GM19324 (cell line): ENCODE results near the gene DLGAP1.

Source experiments
- ATAC-seq: cut with Tn5 transposase; IDR thresholded peaks from one replicate; pipeline ENCODE4 v1.9.1; 2021; ENCODE audit warnings: mild to moderate bottlenecking, moderate library complexity; ENCODE audit not compliant: unreplicated experiment, low FRiP score

DLGAP1 gene

DNA sequence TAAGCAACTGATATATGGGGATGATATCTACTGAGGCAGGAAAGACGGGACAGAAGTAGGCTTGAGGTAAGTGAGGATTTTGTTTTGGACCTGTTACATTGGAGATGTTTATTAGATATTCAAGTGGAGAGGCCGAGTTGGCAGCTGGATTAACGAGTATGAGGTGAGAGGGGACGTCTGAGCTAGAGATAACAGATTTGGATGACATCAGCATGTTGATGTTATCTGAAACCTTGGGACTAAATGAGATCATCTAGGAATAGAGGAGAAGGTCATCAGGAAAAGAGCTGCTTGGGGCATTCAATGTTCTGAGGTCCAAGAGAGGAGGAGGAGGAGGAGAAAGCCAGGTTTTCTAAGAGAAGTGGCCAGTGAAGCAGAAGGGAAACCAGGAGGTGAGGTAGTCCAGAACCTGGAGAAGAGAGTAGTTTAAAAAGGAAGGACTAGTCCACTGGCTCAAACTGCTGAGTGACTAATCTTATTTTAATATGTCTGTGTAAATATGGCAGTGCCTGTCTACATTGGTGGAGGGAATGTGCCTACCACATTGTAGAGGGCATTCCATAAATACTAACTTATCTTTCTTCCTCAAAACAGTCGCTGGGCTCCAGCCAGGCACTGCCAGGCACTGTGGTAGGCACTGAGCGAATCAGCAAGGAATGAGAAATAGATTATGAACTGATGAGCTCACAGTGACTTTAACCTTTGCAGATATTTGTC, 488.3 kb downstream of the DLGAP1 start:
- no peak for ATAC-seq

DNA sequence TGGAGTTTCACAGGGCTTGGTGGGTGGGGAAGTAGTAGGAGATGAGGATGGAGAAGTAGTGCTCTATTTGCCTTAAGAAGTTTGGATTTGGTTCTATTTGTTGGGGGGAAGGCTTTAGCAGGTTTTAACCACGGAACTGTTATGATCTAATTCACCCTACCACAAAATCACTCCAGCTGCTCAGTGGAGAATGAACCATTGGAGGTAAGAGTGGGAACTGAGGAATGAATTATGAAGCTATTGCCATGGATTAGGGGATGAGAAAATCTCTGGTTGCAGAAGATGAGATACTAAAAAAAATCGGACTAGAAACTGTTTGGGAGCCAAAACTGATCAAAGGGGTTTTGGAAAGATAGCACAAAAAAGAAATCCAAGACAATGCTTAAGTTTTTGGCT, 488.9 kb downstream of the DLGAP1 start:
- no peak for ATAC-seq

DNA sequence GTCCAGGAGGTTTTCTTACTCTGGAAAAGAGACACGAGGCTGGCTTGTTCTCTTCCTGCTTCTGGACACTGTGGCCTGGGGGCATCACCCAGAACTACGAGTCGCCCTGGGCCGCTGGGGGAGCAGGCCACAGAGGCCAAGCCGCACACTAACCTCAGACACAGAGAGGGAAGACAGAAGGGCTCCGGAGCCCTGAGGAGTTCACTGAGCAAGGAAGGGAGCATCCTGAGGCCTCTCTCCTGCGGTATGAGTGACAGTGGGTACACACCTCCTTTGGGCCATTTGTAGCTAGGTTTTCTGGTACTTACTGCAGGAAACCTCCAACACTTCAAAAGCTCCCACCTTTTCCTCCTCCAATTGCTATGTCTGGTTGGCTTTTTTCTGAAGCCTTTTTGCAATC, 494.1 kb downstream of the DLGAP1 start:
- no peak for ATAC-seq

DNA sequence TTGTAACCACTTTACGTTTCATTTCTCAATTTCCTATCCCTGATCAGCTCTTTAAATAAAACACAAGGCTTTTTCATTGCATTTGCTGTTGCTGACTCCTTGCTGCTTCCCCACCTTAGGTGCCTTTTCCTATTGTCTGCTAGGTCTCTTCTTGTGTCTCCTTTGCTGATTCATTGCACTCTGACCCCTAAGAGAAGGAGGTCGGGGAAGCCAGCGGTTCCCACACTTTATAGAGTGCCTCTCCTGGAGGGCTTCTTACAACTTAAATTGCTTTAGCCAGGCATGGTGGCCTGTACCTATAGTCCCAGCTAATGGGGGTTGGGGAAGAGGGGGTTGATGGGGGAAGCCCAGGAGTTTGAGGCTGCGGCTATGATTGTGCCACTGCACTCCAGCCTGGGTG, 495.0 kb downstream of the DLGAP1 start:
- ATAC-seq: no peak

DNA sequence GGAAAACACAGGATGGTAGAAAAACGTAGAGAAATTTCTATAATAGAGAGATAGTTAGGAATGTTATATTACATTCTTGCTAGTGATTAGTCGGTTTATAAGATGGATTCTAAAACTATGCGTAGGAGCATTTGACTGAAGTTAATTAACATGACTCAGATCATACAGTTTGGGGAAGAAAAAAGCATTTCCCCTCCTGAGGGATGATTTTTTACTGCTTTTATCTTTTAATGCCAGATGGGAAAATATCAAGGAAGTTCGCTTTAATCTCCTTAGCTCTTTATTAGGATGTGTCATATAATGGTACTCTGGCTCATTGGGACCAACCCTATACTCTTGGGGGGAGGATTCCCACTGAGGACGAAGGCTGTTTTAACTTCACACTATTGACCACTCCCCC, 503.1 kb downstream of the DLGAP1 start:
- ATAC-seq: no peak

DNA sequence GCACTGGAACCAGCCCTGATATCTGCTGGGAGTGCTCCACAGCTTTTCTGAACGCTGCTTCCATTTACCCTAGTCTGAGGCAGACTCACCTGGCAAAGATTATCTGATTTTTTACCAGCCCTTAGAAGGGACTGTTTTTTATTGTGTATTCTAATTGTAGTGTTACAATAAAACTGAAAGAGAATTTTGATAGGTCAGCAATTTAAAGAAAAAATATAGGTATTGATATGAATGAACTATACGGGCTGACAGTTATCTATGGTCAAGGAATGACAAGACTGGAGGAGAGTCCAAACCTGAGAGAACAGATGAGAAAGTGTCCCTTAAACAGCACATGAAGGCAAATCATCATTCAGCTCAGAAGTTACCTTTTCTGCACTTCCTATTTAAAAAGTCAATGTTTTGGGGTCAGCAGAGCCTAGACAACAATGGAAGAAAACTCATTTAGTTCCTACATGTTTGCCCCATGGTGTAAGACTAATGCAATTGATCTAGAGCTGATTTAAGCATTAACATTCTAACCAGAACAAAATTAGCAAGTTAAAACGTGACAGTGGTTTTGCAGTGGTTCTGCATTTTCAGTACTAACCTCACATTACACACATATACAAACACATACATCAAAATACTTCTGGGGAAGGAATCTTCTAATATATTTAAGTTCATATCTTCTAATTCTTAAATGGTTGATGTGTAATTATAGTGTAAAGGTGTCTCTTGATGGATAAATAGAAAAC, 504.3 kb downstream of the DLGAP1 start:
- no peak for ATAC-seq

DNA sequence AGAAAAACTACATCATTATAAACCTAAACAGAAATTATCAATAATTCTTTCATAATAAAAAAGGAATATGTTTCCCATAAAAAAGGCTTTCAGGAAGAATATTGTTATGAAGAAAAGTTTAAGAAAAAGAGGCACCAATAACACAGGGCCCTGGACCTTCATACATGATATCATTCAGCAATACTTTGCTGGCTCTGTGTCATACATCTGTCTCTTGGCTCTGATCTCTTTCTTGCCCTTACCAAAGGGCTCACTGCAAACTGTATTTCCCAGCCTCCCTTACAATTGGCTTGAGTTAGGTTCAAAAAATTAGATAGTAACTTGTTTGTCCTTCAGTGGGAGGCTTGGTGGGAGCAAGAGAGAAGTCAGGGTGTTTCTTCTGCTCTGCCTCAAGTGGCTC, 506.1 kb downstream of the DLGAP1 start:
- ATAC-seq: no peak

DNA sequence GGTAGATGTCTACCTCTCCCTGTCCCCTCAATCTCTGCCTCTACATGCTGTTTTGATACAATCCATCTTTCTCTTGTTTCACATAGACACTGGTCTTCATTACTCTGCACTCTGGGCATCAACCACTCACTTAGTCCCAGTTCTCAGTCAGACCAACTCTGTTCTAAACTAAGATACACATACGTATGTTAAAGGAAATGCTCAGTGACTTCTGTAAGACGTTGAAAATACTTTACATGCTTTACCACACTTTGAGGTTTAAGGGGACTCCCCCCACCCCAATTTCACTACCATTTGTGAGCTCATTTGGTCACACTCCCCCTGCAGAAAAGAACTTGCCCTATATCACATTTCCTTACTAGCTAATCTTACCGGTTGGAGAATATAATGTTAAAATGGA, 507.7 kb downstream of the DLGAP1 start:
- no peak for ATAC-seq

DNA sequence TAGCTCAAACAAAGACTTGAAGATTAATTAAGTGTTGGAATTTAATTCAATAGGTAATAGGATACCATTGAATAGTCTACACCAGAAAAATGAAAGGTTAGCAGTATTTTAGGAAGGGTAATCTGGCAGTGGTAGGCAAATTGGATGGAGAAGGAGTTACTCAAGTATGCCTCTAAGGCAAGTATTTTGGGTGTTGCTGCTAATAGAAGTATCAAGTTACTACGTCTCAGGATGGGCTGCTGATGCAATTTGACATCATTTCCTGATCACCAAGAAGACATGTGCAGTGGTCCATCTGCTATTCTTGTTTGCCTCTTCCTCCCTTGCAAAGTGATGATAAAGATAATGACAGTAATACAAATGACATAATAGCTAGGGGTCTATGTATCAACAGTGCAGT, 519.8 kb downstream of the DLGAP1 start:
- no peak for ATAC-seq

DNA sequence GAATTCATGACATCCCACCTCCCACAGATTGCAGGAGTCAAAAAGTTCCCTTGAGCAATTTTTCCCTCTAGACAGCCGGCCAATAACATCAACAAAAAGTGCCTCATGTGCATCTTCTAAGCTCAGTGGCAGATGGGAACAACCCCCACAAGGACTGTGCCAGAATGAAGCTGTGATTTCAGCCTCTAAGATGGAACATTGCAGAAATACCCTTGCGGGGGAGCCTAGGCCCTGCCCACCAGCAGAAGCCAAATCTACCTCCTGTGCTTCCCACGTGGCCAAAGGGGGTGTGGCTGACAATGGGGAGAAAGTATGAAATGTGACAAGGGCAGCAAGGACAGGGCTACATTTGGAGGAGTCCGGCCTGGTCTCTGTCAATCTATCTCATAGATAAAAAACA, 522.8 kb downstream of the DLGAP1 start:
- ATAC-seq: no peak

DNA sequence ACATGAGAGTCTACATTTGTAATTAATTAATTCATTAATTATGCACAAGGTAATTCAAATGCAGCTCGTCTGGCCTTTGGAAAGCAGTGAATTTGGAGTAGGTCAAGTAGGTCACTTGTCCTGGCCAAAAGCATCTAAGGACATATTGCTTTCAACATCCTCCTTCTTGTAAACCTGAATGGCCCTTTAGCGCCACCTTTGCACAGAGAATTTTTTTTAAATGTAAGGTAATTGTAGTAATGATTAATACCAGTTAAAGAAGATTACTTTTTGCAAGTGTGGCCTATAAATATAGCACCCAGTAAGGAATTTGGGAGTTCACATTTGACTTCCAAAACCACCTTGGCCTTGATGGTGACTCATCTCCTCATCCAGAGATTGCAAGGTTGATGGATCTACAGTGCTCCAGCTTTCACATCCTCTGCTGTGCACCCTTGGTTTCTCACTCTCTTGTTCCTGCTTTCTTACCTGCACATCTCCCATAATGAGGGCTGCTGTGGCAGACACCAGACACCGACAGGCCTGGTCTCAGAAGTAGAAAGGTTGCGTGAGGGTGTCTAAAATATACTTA, 523.5 kb downstream of the DLGAP1 start:
- ATAC-seq: no peak

DNA sequence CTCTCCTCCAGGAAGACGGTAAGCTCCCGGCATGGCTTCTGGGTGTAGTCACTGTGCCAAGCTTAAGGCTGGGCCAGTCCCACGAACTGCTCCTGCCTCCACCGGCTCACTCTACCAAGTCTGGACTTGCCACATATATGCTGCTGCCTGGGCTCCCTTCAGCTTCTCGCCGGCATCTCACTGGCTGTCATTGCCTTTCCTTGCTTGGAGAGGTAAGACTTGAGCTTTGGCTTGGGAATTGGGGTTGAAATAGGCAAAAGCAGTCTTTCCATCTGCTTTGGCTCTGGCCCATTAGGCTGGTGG, 524.1 kb downstream of the DLGAP1 start:
- no peak for ATAC-seq

DNA sequence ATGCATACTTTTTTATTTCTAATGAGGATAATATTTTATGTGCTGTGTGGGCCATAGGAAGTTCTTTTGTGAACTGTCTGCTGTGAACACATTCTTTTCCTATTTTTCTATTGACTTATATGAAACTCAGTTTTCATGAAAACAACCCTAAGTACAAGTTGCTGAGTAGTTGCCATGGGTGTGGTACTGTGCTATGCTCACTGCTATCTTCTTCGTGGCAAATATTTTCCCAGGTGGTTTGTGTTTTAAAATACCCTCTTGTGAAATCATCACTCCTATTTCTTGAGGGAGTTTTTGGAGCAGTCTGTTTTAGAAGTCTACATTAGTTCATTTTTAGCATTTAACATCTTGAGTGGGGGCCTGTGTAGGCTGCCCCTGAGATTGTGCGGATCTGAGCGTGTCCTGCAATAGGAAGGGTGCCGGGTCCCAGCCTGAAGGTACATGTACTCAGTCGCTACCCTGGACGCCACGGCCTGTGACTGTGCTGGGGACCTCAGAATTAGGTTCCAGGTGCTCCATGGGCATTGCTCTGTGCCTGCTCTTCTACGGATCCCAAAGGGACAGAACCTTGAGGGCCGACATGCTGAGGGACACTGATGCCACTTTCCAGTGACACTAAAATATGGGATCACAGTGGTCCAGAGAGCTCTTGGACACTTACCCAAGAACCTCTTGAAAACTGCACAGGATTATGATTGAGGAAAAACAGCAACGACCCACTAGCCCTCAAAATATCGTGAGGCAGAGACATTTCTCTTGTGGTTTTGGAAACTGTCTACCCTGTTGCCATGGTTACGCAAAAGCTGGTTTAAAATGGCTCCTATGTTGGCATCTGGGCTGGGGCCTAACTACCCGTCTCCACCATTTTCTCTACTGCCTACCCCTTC, 524.7 kb downstream of the DLGAP1 start:
- no peak for ATAC-seq

DNA sequence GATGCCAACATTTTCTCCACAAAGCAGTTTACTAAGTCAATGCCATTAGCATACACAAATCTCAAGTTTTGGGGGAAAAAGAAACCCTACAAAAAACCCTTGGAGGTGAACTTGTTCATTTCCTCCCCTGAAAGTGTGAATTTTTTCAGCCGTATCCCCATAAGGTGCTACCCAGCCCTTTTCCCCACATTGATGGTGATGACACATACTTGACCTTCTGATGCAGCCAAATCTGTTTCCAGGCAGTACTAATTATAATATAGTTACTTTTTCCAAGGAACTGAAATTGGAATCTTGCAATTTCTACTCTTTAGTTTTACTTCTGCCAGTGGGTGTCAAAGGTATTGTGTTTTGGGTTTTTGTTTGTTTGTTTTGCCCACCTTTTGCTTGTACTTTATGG, 530.7 kb downstream of the DLGAP1 start:
- ATAC-seq: no peak

DNA sequence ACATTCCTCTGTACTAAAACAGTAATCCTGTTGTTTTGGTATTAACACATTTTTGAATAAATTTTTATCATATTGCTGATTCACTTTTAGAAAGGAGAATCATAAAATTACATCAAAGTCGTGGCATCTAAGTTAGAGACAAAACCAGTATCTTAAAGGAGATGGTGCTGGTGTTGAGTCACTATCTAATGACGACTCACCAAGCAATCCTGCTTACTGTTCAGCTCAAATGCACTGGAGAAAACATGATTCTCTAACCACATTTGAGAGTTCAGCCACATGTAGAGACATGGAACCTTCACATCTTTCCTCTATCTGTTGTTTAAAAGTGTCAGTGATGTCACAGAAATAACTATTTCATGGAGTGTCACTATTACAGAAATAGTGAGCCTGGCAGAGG, 531.4 kb downstream of the DLGAP1 start:
- ATAC-seq: no peak

DNA sequence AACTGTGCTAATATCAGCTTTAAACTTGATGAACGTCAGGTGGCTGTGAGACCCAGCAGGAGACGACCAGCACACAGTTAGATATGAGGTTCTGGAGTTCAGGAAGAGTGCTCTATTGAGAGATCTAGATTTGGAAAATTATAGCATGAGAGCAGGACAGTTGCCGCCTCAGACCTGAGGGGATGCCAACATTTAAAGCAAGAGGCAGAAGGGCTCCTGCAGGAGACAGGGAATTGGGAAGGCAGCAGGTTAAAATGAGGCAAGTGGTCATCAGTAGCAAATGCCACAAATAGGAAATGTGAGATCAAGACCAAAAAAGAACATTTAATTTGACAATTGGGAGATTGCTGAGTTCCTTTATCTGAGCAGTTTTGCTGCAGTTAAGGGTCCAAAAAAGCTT, 533.3 kb downstream of the DLGAP1 start:
- no peak for ATAC-seq

DNA sequence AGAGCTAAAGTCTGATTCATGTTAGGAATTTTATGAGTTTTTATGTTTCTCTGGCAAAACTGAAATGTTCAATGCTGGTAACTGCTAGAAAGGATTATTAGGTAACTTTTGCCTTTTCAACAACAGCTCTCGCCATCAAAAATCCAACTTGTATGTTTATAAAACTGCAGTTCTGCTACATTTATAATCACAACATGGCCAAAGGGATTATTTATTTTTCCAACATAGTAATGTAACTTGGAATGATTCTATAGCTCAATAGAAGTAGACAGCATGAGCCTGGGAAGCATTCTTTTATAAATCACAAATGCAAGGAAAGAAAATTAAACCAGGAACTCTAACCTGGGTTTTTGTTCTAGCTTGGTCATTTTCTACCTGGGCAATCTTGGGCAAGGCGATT, 534.3 kb downstream of the DLGAP1 start:
- ATAC-seq: no peak

DNA sequence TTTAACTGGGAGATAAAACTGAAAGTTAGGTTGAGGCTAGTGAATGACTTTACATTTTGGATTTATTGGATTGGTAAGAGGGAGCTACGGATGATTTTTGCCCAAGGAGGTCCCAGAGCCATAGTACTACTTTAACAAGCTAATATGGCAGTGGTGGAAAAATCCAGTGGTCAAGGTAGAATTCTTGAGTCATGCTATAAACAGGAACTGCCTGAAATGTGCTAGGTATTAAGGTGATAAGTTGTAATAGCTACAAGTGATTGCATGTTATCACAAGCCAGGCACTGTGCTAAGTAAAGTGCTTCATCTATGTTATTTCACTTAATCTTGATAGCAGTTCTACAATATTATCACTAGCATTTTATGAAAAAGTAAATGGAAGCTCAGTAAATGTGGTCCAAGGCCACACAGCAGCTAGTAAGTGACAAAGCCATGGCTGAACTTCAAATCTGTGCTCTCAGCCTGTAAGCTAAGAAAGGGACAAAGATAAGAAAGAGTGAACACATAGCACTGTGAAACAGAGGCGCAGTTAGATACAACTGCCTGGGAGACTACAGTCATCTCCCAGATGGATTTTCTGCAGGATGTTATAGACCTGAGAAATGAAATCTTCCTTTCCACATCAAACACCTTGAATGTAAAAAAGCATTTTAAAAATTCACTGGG, 535.6 kb downstream of the DLGAP1 start:
- no peak for ATAC-seq

DNA sequence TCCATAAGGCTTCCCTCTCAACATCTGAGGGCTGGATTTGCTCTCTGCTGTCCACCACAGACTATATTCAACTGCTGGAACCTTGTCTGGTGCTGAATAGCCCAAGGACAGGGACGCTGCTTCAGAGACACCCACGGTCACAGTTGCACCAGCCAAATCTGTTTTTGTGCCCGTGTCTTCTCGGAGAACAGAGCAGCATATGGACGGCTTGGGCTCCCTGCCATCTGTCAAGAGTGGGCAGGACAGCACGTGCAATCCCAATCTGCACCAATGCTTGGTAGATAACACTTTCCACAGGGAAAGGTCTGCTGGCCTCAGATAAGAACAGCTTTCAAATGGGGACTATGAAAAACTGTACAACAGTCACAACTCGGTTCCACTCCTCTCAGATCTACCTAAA, 539.0 kb downstream of the DLGAP1 start:
- no peak for ATAC-seq

DNA sequence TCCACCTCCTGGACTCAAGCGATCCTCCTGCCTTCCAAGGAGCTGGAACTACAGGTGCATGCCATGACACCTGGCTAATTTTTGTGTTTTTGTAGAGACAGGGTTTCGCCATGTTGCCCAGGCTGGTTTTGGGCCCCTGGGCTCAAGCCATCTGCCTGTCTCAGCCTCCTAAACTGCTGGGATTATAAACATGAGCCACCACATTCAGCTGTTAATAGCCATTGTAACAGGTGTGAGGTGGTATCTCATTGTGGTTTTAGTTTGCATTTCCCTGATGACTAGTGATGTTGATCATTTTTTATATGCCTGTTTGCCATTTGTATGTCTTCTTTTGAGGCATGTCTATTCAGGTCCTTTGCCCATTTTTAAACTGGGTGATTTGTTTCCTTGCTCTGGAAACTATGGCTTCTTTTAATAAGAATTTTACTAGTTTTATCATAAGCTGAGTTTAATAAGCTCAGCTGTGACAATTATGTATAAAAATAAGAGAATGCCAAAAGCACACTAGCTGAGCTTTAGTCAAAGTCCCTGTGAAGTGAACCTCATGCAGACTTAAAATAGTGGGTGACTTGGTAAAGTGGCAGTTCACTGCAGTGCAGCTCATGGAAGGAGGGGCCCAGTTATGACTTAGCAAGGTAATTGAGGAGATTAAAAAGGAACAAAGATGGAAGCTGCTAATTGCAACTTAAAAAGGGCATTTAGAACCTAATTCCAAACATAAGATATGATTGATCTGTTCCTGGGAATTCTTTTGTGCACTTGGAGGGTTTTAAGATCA, 540.1 kb downstream of the DLGAP1 start:
- ATAC-seq: peak; percentile 71
